HG02884 (cell line): ENCODE measurements around the gene MARCHF11.

Source experiments
- ATAC-seq: cut with Tn5 transposase; IDR thresholded peaks from one replicate; pipeline ENCODE4 v1.9.1; 2021; ENCODE audit warnings: mild to moderate bottlenecking, moderate library complexity; ENCODE audit not compliant: unreplicated experiment

MARCHF11 gene

GRCh38 chr5:16179511-16179935 is at the start of gene MARCHF11:
TSS of gene MARCHF11 (minus strand) at chr5:16179791. CDS start at chr5:16179575, 216 bp downstream.
- ATAC-seq: no peak

GRCh38 chr5:16225927-16226326 is 46.3 kb upstream of the MARCHF11 start:
- no peak for ATAC-seq

- ATAC-seq: no peak
These were observed 12.7 kb upstream of the MARCHF11 start for GRCh38 chr5:16192311-16192710.

GRCh38 chr5:16180789-16181082 is 1.1 kb upstream of the MARCHF11 start:
- ATAC-seq: no peak

- ATAC-seq: no peak
These were observed 571 bp upstream of the MARCHF11 start for GRCh38 chr5:16179936-16180788.

- ATAC-seq: no peak
These were observed 732 bp downstream of the MARCHF11 start for GRCh38 chr5:16178745-16179372.

GRCh38 chr5:16169550-16169949 is 10.0 kb downstream of the MARCHF11 start:
- ATAC-seq: no peak

GRCh38 chr5:16160706-16161105 is 18.9 kb downstream of the MARCHF11 start:
- ATAC-seq: peak; percentile 97

- no peak for ATAC-seq
These were observed 20.0 kb downstream of the MARCHF11 start for GRCh38 chr5:16159636-16160035.

- no peak for ATAC-seq
These were observed 23.4 kb downstream of the MARCHF11 start for GRCh38 chr5:16156152-16156551.

GRCh38 chr5:16152601-16153568 is 26.7 kb downstream of the MARCHF11 start:
- no peak for ATAC-seq

- no peak for ATAC-seq
These were observed 30.0 kb downstream of the MARCHF11 start for GRCh38 chr5:16149621-16150020.

- no peak for ATAC-seq
These were observed 32.3 kb downstream of the MARCHF11 start for GRCh38 chr5:16147179-16147900.

GRCh38 chr5:16144416-16144815 is 35.2 kb downstream of the MARCHF11 start:
- no peak for ATAC-seq

- no peak for ATAC-seq
These were observed 36.1 kb downstream of the MARCHF11 start for GRCh38 chr5:16143361-16144049.

- no peak for ATAC-seq
These were observed 38.6 kb downstream of the MARCHF11 start for GRCh38 chr5:16140944-16141343.

GRCh38 chr5:16140417-16140816 is 39.2 kb downstream of the MARCHF11 start:
- no peak for ATAC-seq

GRCh38 chr5:16137177-16137576 is 42.4 kb downstream of the MARCHF11 start:
- ATAC-seq: no peak

- ATAC-seq: no peak
These were observed 44.1 kb downstream of the MARCHF11 start for GRCh38 chr5:16135506-16135905.

- ATAC-seq: no peak
These were observed 44.6 kb downstream of the MARCHF11 start for GRCh38 chr5:16135003-16135402.
